Iris pigment epithelial cell (primary cell): ENCODE measurements around the gene MLXIP.
"Not testable (repeated sequence)": the region's sequence is repeated elsewhere in the genome, so short reads cannot be mapped to it uniquely, and the experiment has no call there.

Experiments
- DNase-seq: peaks from one replicate; pipeline ENCODE4 v3.0.0-alpha.2; 2011; ENCODE audit warnings: low read depth

Gene MLXIP

GRCh38 chr12:122096591-122097149 lies 18.1 kb downstream of the MLXIP start:
- peak; percentile 50 for DNase-seq

GRCh38 chr12:122097584-122097926 lies 19.0 kb downstream of the MLXIP start:
- DNase-seq: no peak

GRCh38 chr12:122097927-122098756 lies 19.6 kb downstream of the MLXIP start:
- peak; percentile 63 for DNase-seq

- DNase-seq: no peak
Measured at GRCh38 chr12:122099280-122099749, 20.8 kb downstream of the MLXIP start.

GRCh38 chr12:122099856-122100255 lies 21.3 kb downstream of the MLXIP start:
- no peak for DNase-seq

GRCh38 chr12:122100568-122100967 lies 22.0 kb downstream of the MLXIP start:
- DNase-seq: no peak

GRCh38 chr12:122102331-122102730 lies 23.8 kb downstream of the MLXIP start:
- DNase-seq: no peak

- DNase-seq: no peak
Measured at GRCh38 chr12:122104844-122105243, 26.3 kb downstream of the MLXIP start.

GRCh38 chr12:122105496-122105895 lies 26.9 kb downstream of the MLXIP start:
- DNase-seq: not testable (repeated sequence)

GRCh38 chr12:122106843-122107242 lies 28.3 kb downstream of the MLXIP start:
- DNase-seq: no peak

GRCh38 chr12:122107261-122107660 lies 28.7 kb downstream of the MLXIP start:
- DNase-seq: peak; percentile 84

- no peak for DNase-seq
Measured at GRCh38 chr12:122111089-122111641, 32.6 kb downstream of the MLXIP start.

- no peak for DNase-seq
Measured at GRCh38 chr12:122116707-122117535, 38.4 kb downstream of the MLXIP start.

- peak; percentile 34 for DNase-seq
Measured at GRCh38 chr12:122117979-122118378, 39.4 kb downstream of the MLXIP start.

GRCh38 chr12:122121341-122121740 lies 42.8 kb downstream of the MLXIP start:
- not testable (repeated sequence) for DNase-seq

- no peak for DNase-seq
Measured at GRCh38 chr12:122121745-122122144, 43.2 kb downstream of the MLXIP start.

GRCh38 chr12:122123051-122123760 lies 44.6 kb downstream of the MLXIP start:
- peak; percentile 72 for DNase-seq

GRCh38 chr12:122123761-122124145 lies 45.2 kb downstream of the MLXIP start:
- DNase-seq: no peak

- no peak for DNase-seq
Measured at GRCh38 chr12:122124370-122124769, 45.8 kb downstream of the MLXIP start.

GRCh38 chr12:122125452-122126341 lies 47.1 kb downstream of the MLXIP start:
- DNase-seq: no peak

- no peak for DNase-seq
Measured at GRCh38 chr12:122126342-122126635, 47.7 kb downstream of the MLXIP start.
